ENCODE measurements around the gene ZNF813. TPM values are rescaled to one million over a fixed set of nuclear protein-coding genes. Genes with fewer than 3 reads are reported as not detected.
"Not testable (repeated sequence)": the region's sequence is repeated elsewhere in the genome, so short reads cannot be mapped to it uniquely, and the experiment has no call there.

ZNF813 gene
- total and polyA plus RNA-seq, 2 experiments from 2014 or later: 6.4 to 29.3 TPM

- TF ChIP-seq CREB1 (CRISPR knock-in tag; IDR thresholded peaks at IDR 0.05; ENCODE audit: low read depth) (no peak), JUNB (IDR thresholded peaks at IDR 0.05; ENCODE audit: unreplicated experiment) (no peak), EZH2phosphoT487 (IDR thresholded peaks at IDR 0.05; ENCODE audit: unreplicated experiment) (no peak), STAT1 (IDR thresholded peaks at IDR 0.05; ENCODE audit: unreplicated experiment) (no peak), ZNF114 (CRISPR knock-in tag; IDR thresholded peaks at IDR 0.05) (no peak), ZNF331 (CRISPR knock-in tag; IDR thresholded peaks at IDR 0.05; ENCODE audit: low read depth) (no peak), POLR2AphosphoS5 (IDR thresholded peaks at IDR 0.05; ENCODE audit: low read depth) (no peak), ETS1 (IDR thresholded peaks at IDR 0.05) (no peak)
Observed at GRCh38 chr19:53432088-53432661, 35.4 kb upstream of the ZNF813 start (continued).

- H3K9me2 ChIP-seq (ENCODE audit: insufficient read depth); H3K4me3 Mint-ChIP-seq: not testable (repeated sequence)
Observed at GRCh38 chr19:53443809-53444208, 23.7 kb upstream of the ZNF813 start.

GRCh38 chr19:53447196-53447595, 20.3 kb upstream of the ZNF813 start:
- not testable (repeated sequence) for H3K4me1 Mint-ChIP-seq; H4K20me1 ChIP-seq (replicated peaks; ENCODE audit: insufficient read depth); H3K4me3 ChIP-seq; H3K4me2 ChIP-seq; H3K9me2 ChIP-seq (ENCODE audit: insufficient read depth); H3K79me2 ChIP-seq (replicated peaks; ENCODE audit: insufficient read depth); H3F3A ChIP-seq (replicated peaks; ENCODE audit: low read depth); DNase-seq (ENCODE audit: low spot score); H2AFZ ChIP-seq; ATAC-seq; H3K27ac Mint-ChIP-seq; H3K27me3 ChIP-seq (ENCODE audit: insufficient read depth); H3K27me3 Mint-ChIP-seq (ENCODE audit: insufficient read depth, low read depth, poor library complexity); H3K27ac ChIP-seq (ENCODE audit: low read depth); H3K4me1 ChIP-seq (ENCODE audit: insufficient read depth); H3K4me3 Mint-ChIP-seq
- peaks cover 36% of the 10 kb centered on the region for H3K36me3 ChIP-seq (ENCODE audit: insufficient read depth)
- Mint-ChIP-seq H3K36me3 (ENCODE audit: low read depth) (peaks cover 90% of the 10 kb centered on the region), H3K9me3 (peaks cover 27% of the 10 kb centered on the region)

More at GRCh38 chr19:53443809-53444208, 23.7 kb upstream of the ZNF813 start:
- not testable (repeated sequence) for H4K20me1 ChIP-seq (replicated peaks; ENCODE audit: insufficient read depth); H3K27ac ChIP-seq (ENCODE audit: low read depth); H3K4me1 Mint-ChIP-seq; H3K4me3 ChIP-seq; H3K4me1 ChIP-seq (ENCODE audit: insufficient read depth); H3K27me3 Mint-ChIP-seq (ENCODE audit: insufficient read depth, low read depth, poor library complexity); ATAC-seq; H3K4me2 ChIP-seq; H3F3A ChIP-seq (replicated peaks; ENCODE audit: low read depth); H3K27ac Mint-ChIP-seq; H3K27me3 ChIP-seq (ENCODE audit: insufficient read depth); H2AFZ ChIP-seq; DNase-seq (ENCODE audit: low spot score)
- Histone ChIP-seq H3K79me2 (replicated peaks; ENCODE audit: insufficient read depth) (peaks cover 14% of the 10 kb centered on the region; the same call in 1 of the 2 replicates), H3K36me3 (ENCODE audit: insufficient read depth) (peaks cover 18% of the 10 kb centered on the region)
- peaks cover 88% of the 10 kb centered on the region for H3K36me3 Mint-ChIP-seq (ENCODE audit: low read depth)
- H3K9me3 Mint-ChIP-seq: peaks cover 38% of the 10 kb centered on the region

- peaks cover 49% of the 10 kb centered on the region for H3K9me3 Mint-ChIP-seq
- H4K20me1 ChIP-seq (replicated peaks; ENCODE audit: insufficient read depth): no peaks in the 10 kb centered on the region
- TF ChIP-seq STAT1 (IDR thresholded peaks at IDR 0.05; ENCODE audit: unreplicated experiment) (no peak), ZNF331 (CRISPR knock-in tag; IDR thresholded peaks at IDR 0.05; ENCODE audit: low read depth) (no peak), ETS1 (IDR thresholded peaks at IDR 0.05) (no peak), EZH2 (IDR thresholded peaks at IDR 0.05; ENCODE audit: low read depth, unreplicated experiment) (no peak), NANOG (IDR thresholded peaks at IDR 0.05; ENCODE audit: borderline replicate concordance) (no peak), JUNB (IDR thresholded peaks at IDR 0.05; ENCODE audit: unreplicated experiment) (no peak), CREB1 (CRISPR knock-in tag; IDR thresholded peaks at IDR 0.05; ENCODE audit: low read depth) (no peak), REST (IDR thresholded peaks at IDR 0.05; ENCODE audit: unreplicated experiment) (no peak), POLR2AphosphoS5 (IDR thresholded peaks at IDR 0.05; ENCODE audit: low read depth) (no peak), EZH2phosphoT487 (IDR thresholded peaks at IDR 0.05; ENCODE audit: unreplicated experiment) (no peak)
Observed at GRCh38 chr19:53455828-53456227, 11.7 kb upstream of the ZNF813 start.

More at GRCh38 chr19:53455828-53456227, 11.7 kb upstream of the ZNF813 start:
- H3F3A ChIP-seq (replicated peaks; ENCODE audit: low read depth): 0 out of 2 replicates have a peak, but pooled peaks cover 11% of the 10 kb centered on the region
- ATAC-seq: no peak
- no peaks in the 10 kb centered on the region for H3K4me1 ChIP-seq (ENCODE audit: insufficient read depth)
- DNase-seq (ENCODE audit: low spot score): no peak
- H3K27ac Mint-ChIP-seq: no peak overlapping the region
- peaks cover 12% of the 10 kb centered on the region for H3K4me1 Mint-ChIP-seq
- peaks cover 3% of the 10 kb centered on the region for H3K27me3 Mint-ChIP-seq (ENCODE audit: insufficient read depth, low read depth, poor library complexity)
- no peak overlapping the region for H2AFZ ChIP-seq
- no peak overlapping the region for H3K4me3 ChIP-seq
- peaks cover 63% of the 10 kb centered on the region for H3K36me3 ChIP-seq (ENCODE audit: insufficient read depth)
- H3K27ac ChIP-seq (ENCODE audit: low read depth): no peak overlapping the region
- no peak overlapping the region for H3K4me3 Mint-ChIP-seq
- no peak overlapping the region for H3K4me2 ChIP-seq
- H3K79me2 ChIP-seq (replicated peaks; ENCODE audit: insufficient read depth): no peaks in the 10 kb centered on the region
- peaks cover 87% of the 10 kb centered on the region for H3K36me3 Mint-ChIP-seq (ENCODE audit: low read depth)
- H3K27me3 ChIP-seq (ENCODE audit: insufficient read depth): no peaks in the 10 kb centered on the region
- no peaks in the 10 kb centered on the region for H3K9me2 ChIP-seq (ENCODE audit: insufficient read depth)

Measured in GM23338 (cell line).